PFSK-1 (cell line): Measurements from ENCODE around the gene ZNF17.

Experiments
- POLR2AphosphoS5 ChIP-seq: IDR thresholded peaks from 2 replicates; pipeline ENCODE4 v1.6.1; 2012; ENCODE audit warnings: low read depth, mild to moderate bottlenecking, control low read depth, low read length, moderate library complexity
- SIN3A ChIP-seq: IDR thresholded peaks from 2 replicates; pipeline ENCODE4 v1.6.1; 2012; ENCODE audit warnings: mild to moderate bottlenecking, low read length, moderate library complexity, borderline replicate concordance; ENCODE audit not compliant: insufficient read depth
- TAF1 ChIP-seq: IDR thresholded peaks from 2 replicates; pipeline ENCODE4 v1.6.1; 2012; ENCODE audit warnings: low read length, control low read depth, borderline replicate concordance; ENCODE audit not compliant: insufficient read depth

GRCh38 chr19:57438925-57439324, 28.0 kb downstream of the ZNF17 start:
- TF ChIP-seq SIN3A: no peak
- TF ChIP-seq TAF1: no peak
- TF ChIP-seq POLR2AphosphoS5: no peak
